Right lobe of liver (tissue), 6 donors: Measurements from ENCODE around the gene BTBD2. TPM values are rescaled to one million over a fixed set of nuclear protein-coding genes. Genes with fewer than 3 reads are reported as not detected.
A peak's percentile ranks its signal among the peaks of the same experiment; 100 is the strongest.

Experiments used
- ATAC-seq, 4 donors: fragments of 200-7000 bp; cut with Tn5 transposase; one replicate each; pipeline ENCODE4 v1.9.1; 2020; ENCODE audit warnings: mild to moderate bottlenecking in 4 of 4, moderate library complexity in 4 of 4
- DNase-seq, 3 donors: peaks; one replicate each; pipeline ENCODE4 v3.0.0-alpha.2; 2020
- H3K27ac ChIP-seq, 3 donors: fragments of 200-600 bp; one replicate each; pipeline ENCODE4 v1.8.0; 2022
- H3K27me3 ChIP-seq, 2 donors: fragments of 200-600 bp; one replicate each; pipeline ENCODE4 v1.8.0; 2022
- H3K36me3 ChIP-seq, 4 donors: fragments of 200-600 bp; sonication (generic) in 1 of 4; one replicate each; pipeline versions ENCODE4 v1.5.1 to v1.8.0; 2017 to 2022; ENCODE audit warnings: control low read depth in 1 of 4
- H3K4me1 ChIP-seq, 4 donors: fragments of 200-600 bp; sonication (generic) in 1 of 4; one replicate each; pipeline versions ENCODE4 v1.5.1 to v1.8.0; 2017 to 2022; ENCODE audit warnings: control low read depth in 1 of 4
- H3K4me3 ChIP-seq, 3 donors: fragments of 200-600 bp; one replicate each; pipeline ENCODE4 v1.8.0; 2022
- H3K9me3 ChIP-seq, 4 donors: fragments of 200-600 bp; sonication (generic) in 1 of 4; one replicate each; pipeline versions ENCODE4 v1.5.1 to v1.8.0; 2017 to 2022; ENCODE audit warnings: control low read depth in 1 of 4
- CTCF ChIP-seq, 4 donors: fragments of 200-600 bp in 3 of 4; fragments of 450-650 bp in 1 of 4; IDR thresholded peaks; one replicate each; pipeline versions ENCODE4 v1.5.1 to v1.8.0; 2016 to 2022; ENCODE audit warnings: antibody characterized with exemption in 4 of 4, mild to moderate bottlenecking in 2 of 4
- POLR2A ChIP-seq: fragments of 450-650 bp; IDR thresholded peaks from one replicate; pipeline ENCODE4 v1.6.1; 2017; ENCODE audit warnings: antibody characterized with exemption, mild to moderate bottlenecking
- WGBS: methylation state at CpG from one replicate; pipeline ENCODE4 v1.1.6; 2018; ENCODE audit warnings: low coverage, low lambda C conversion rate; ENCODE audit not compliant: insufficient coverage; ENCODE audit errors: missing lambda C conversion rate; 5-methylcytosine and 5-hydroxymethylcytosine counted together
- intact Hi-C, 2 donors: fragments of 100-400 bp; cut with DNase I; formaldehyde crosslinking; loops; one replicate each; pipeline versions ENCODE4 v1.11.2 to v1.14.1; 2022
- total RNA-seq, 6 experiments: library from RNA; depleted of rRNA in 2 of 6; stranded (reverse); fragments of >200 nt in 2 of 6; fragmentation: NEBNext Ultra II Directional in 3 of 6; extraction: Animal tissue kit (Norgen Biotek cat#: 25700) in 3 of 6; gene quantifications; one replicate each; pipeline versions ENCODE4 v1.1.0 to v1.2.4, GENCODE V29; 2016 to 2023
- donor health status: DM: no; HTN: yes; CAD: no.
- donor health status: DM: no; HTN: no; CAD: no.
- donor health status: DM: no; HTN: no; CAD: no.
- donor health status: DM: no; HTN: yes; CAD: no.
- donor health status: DM: no; HTN: yes; CAD: no.

BTBD2 gene
- total RNA-seq, 6 experiments from 2014 or later: 22.2 to 42.6 (median 29.2) TPM

- ATAC-seq (no peak), DNase-seq (peak in 1 of 3 donors; percentile 50)
- Histone ChIP-seq H3K36me3 (no peaks in the 10 kb centered on the region), H3K9me3 (no peaks in the 10 kb centered on the region), H3K27me3 (no peaks in the 10 kb centered on the region), H3K27ac (no peak overlapping the region), H3K4me1 (no peaks in the 10 kb centered on the region), H3K4me3 (no peak overlapping the region)
- no peak for TF ChIP-seq POLR2A
- TF ChIP-seq CTCF (IDR thresholded peaks at IDR 0.05): no peak
- WGBS: 74% methylated on average over 4 of the region's 5 CpGs
- intact Hi-C loops: loop anchor here in 1 of 2 donors (5.0 kb wide), 1 partner anchor 67 kb away; no protein-coding TSS in a partner anchor
These were observed 1.4 kb downstream of the BTBD2 start for GRCh38 chr19:2014131-2014571.

GRCh38 chr19:2013683-2013961 is 1.9 kb downstream of the BTBD2 start:
- ATAC-seq: no peak
- intact Hi-C loops: loop anchor here in 1 of 2 donors (5.0 kb wide), 1 partner anchor 66 kb away; no protein-coding TSS in a partner anchor
- no peak overlapping the region for H3K4me3 ChIP-seq
- H3K27me3 ChIP-seq: no peaks in the 10 kb centered on the region
- H3K9me3 ChIP-seq: no peaks in the 10 kb centered on the region
- WGBS: 96% methylated on average over 4 of the region's 6 CpGs
- H3K27ac ChIP-seq: no peak overlapping the region
- H3K36me3 ChIP-seq: no peaks in the 10 kb centered on the region
- no peak for TF ChIP-seq CTCF (IDR thresholded peaks at IDR 0.05)
- no peak for TF ChIP-seq POLR2A
- peak in 1 of 3 donors; percentile 48 for DNase-seq
- no peaks in the 10 kb centered on the region for H3K4me1 ChIP-seq

GRCh38 chr19:2012941-2013682 is 2.4 kb downstream of the BTBD2 start:
- Histone ChIP-seq H3K4me1 (no peaks in the 10 kb centered on the region), H3K27me3 (no peaks in the 10 kb centered on the region), H3K27ac (no peak overlapping the region), H3K9me3 (no peaks in the 10 kb centered on the region), H3K4me3 (no peak overlapping the region), H3K36me3 (no peaks in the 10 kb centered on the region)
- DNase-seq (no peak), ATAC-seq (no peak)
- intact Hi-C loops: loop anchor here in 1 of 2 donors (5.0 kb wide), 1 partner anchor 66 kb away; no protein-coding TSS in a partner anchor
- 100% methylated on average over 2 of the region's 21 CpGs for WGBS
- TF ChIP-seq POLR2A: no peak
- TF ChIP-seq CTCF (IDR thresholded peaks at IDR 0.05): no peak

GRCh38 chr19:2011169-2011568 is 4.3 kb downstream of the BTBD2 start:
- no peak for DNase-seq
- intact Hi-C loops: loop anchor here in 1 of 2 donors (5.0 kb wide), 1 partner anchor 64 kb away; no protein-coding TSS in a partner anchor
- 54% methylated on average over 2 of the region's 12 CpGs for WGBS

More at GRCh38 chr19:2011169-2011568, 4.3 kb downstream of the BTBD2 start:
- Histone ChIP-seq H3K27me3 (no peaks in the 10 kb centered on the region), H3K9me3 (no peaks in the 10 kb centered on the region), H3K27ac (no peak overlapping the region), H3K4me1 (no peaks in the 10 kb centered on the region), H3K4me3 (no peak overlapping the region), H3K36me3 (no peaks in the 10 kb centered on the region)
- TF ChIP-seq POLR2A: no peak
- TF ChIP-seq CTCF (IDR thresholded peaks at IDR 0.05): no peak
- ATAC-seq: no peak
